Nucleus accumbens (tissue), 56 donors: ENCODE measurements around the gene ZFYVE19.

ENCODE experiments used
- DNase-seq, 56 donors: peaks; one replicate each; lab custom pipeline; 2025; lab: John Stamatoyannopoulos, UW

The ZFYVE19 gene

DNA sequence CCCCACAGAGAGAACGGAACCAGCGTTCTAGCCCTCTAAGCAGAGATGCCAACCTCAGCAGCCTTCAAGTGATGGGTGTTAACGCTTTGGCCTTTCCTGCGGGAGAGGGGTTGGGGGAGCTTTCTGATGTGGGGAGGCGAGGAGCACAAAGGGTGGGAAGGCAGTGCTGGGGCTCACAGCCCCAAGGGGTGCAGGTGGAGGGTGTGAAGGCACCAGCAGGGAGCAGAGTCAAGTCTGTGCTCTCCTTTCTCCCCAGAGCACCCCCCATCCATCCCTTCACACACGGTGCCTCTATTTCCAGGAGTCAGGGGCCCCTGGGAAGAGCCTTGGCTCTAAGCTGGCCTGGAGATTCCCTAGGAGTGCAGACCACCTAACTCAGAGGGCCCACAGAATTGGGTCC lies 33.0 kb upstream of the ZFYVE19 start:
- no peak for DNase-seq

DNA sequence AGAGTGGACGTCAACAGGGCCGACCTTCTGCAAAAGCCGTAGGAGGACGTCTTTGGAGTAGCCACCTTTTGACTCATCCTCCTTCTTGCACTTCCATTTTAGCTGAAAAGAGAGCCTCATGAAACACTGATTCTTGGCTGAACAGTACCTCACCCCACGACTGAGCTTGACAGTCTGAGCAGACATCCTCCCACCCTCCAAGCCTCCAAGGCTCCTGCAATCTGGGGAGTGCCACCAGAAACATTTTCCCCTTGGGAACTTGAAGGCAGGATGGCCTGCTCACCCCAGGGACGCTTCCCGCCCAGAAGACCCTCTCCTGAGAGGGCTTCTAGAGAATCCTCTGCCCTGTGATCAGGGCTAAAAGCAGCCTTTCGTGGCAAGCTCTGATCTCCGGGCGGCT lies 31.9 kb upstream of the ZFYVE19 start:
- peak in 9 of 56 donors; percentile 5 to 41 (median 20) for DNase-seq

DNA sequence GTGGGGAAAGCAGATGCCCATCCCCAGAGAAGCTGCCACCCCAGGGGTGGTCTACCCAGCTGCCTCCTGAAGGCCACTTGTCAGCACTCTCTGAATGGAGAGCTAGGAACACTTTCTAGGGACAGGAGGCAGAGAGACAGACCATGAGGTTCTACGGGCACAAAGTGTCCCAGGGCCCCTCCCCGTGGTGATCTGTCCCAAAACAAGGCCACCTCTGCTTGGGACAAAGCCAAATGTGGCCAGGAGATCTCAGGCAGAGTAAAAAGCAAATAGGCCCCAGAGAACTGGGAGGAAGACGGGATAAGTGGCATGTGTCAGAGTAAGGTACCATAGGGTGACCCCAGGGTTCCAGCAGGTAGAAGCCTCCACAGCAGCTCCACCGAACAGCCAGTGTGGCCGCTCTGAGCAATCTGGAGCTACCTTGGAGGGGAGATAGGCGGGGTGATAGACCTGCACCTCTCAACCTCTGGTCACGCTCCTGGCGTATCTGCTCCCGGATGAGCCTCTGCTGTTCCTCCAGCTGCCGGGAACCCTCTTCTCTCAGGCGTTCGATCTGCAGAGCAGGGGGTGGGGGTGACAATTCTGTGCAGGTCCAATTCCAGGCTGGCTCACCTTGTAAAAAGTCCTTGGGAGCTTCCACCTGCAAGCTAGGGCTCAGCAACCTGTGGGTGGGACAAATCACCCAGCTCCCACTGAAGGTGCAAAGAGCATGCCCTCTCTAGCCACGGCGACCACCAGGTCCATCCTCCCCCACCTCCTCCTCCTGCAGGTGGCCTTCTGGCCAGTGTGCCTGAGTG lies 31.0 kb upstream of the ZFYVE19 start:
- DNase-seq, result no peak

DNA sequence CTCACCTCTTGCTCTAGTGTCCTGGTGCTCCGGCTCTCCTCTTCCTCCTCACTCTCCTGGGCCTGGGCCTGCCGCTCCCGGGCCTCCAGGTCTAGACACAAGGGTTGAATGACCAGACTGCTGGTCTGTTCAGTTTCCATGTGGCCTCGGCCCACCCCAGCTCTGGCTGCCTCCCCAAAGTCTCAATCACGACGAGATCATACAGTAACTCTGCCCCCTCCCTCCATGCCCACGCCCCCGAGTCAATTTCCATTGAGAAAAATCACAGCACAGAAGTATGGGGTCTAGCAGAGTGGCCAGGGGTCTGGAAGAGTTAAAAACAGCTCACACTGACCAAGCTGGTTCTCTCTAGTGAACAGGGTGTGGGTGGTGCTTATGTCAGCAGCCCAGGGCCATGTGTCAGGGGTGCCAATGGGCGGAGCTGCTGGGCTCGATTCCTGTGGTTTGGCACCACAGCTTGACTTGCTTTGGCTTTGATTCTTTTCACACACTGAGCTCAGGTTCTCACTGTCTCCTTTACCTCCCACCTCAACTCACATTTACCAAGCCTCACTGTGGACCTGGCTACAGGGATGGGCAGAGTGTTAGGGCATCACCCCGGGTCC lies 30.2 kb upstream of the ZFYVE19 start:
- DNase-seq, result no peak

DNA sequence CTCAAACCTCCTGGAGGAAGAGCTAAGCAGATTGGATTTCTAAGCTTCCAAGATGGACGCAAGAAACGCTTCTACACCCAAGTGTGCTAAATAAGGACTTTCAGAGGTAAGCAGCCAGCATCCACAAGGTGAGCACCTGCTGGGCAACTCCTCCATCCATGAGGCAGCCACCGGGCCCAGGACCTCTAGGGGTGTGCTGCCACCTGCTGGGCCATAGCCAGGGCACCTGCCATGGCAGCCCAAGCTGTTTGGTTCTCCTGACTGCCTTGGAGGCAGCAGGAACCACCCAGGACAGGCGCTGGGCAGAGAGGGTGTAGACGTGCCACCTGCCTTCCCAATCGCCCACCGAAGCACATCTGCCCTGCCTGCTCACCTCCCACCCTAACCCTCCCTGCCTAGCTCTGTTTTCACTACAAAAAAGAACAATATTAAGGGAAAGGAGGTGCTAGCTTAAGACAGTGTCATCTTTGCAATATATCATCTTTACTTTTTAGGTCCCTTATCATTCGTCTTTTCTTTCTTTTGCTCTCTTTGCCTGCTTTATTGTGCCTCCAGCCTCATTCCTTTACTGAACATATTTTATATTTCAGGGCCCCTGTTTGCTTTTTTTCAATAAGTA lies 24.2 kb upstream of the ZFYVE19 start:
- peak in 15 of 56 donors; percentile 5 to 50 (median 12) for DNase-seq

DNA sequence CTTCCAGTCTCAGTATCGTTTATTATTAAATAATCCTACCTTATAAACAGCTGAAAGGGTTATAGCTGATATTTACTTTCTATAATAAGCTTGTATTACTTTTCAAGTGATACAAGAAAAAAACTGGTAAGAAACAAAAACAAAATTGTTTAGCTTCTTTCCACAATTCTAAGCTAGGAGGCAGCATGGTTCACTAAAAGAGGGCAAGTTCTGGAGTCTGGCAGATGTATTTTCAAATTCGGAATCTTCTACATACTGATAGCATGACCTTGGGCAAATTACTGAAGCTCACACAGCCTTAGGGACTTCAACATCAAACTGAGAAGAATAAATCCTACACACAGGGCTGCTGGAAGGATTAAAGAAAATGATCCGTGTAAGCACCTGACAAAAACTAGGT lies 21.7 kb upstream of the ZFYVE19 start:
- no peak for DNase-seq

DNA sequence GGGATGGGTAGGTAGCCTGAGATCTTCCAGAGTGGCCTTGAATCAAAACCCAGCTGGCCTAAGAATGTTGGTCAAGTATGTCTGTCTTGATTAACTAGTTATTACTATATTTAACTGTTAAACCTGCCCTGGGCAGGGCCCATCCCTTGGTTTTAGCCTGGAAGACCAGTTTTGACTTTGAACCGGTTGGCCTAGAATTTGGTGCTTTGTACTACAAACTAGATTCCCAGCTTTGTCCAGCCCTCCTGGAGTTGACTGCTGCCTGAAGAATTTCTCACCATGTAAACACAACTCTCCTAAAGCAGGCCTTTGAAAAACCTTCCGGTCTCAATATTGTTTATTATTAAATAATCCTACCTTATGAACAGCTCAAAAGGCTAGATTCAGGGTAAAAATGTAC lies 21.1 kb upstream of the ZFYVE19 start:
- no peak for DNase-seq

DNA sequence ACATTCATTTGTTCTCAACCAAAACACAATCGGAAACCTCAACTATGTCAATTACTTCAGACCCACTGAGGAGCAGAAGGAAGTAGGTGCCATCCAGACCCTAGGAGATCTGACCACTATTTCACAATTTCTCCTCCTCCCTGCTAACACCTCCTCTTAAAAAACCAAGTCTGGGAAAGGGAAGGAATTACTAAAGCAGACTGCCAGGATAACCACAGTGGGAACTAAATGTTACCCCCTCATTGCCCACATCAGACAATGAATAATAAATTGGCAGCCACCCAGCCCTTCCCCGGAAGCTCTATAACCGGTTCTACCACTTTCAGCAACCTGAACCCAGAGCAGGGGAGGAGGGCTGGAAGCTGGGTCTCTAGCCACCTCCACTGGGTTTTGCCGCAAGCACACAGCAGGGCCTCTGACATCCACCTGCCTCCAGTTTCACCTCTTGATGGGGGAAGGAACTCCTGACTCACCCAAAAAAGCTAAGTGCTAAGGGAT lies 19.5 kb upstream of the ZFYVE19 start:
- no peak for DNase-seq

DNA sequence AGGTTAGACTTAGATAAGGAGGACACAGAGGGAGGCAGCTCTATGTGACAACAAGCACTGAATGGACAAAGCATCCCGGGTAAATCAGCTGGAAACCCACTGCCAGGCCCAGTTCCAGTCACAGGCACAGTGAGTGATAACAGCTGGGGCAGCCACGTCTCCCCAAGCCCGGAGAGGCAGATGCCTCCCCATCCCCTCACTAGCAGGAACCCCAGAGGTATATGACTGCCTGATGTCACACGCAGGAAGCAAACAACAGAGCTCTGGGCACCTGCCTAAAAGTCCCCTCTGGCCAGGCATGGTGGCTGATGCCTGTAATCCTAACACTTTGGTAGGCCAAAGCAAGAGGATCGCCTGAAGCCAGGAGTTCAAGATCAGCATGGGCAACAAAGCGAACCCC lies 18.9 kb upstream of the ZFYVE19 start:
- DNase-seq, result no peak

DNA sequence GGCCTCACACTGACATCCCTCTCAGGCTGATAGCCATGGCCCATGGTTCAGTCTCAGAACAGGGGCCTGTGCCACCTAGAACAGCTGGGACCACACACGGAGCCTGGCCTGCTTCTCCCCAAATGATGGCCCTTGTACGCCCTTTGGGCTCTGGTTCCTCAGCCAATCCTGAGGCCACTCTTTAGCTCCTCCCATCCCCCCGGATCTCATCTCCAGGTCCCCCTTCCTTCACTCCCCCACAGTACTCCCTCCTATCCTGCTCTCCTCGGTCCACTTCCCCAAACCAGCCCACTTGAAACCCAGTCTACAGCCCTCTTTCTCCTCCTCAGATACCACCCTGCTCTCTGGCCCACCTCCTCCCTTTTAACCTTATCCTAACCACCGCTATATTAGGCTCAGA lies 17.8 kb upstream of the ZFYVE19 start:
- DNase-seq, result no peak

DNA sequence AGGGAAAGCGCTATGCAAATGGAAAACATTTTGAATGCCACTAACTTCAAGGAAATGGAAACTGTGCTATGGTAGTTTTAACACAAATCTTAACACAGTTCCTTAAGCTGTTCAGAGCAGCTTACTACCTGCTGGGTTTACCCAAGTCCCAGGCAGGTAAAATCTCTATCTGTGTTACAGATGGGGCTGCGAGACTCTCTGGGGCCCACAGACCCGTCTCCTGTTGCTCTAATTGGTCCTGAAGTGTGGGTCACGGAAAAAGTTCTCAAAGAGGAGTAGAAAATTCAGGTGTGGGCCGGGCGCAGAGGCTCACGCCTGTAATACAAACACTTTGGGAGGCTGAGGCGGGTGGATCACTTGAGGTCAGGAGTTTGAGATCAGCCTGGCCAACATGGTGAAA lies 16.9 kb upstream of the ZFYVE19 start:
- DNase-seq, result no peak

DNA sequence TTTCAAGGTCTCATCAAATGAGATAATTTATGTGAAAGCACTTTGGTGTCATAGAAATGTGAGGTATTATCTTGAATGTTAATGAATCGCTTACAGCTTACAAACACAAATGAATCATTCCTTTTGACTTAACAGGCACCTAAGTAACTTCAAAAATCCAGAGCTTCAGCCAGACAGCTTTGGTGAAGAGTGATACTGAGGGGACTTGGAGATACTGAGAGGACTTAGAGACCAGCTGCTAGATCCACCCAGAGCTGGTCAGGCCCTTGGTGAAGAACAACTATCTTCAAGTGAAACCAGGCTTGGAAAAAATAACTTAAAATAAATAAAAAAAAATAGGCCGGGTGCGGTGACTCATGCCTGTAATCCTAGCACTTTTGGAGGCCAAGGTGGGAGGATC lies 16.2 kb upstream of the ZFYVE19 start:
- DNase-seq, result no peak

DNA sequence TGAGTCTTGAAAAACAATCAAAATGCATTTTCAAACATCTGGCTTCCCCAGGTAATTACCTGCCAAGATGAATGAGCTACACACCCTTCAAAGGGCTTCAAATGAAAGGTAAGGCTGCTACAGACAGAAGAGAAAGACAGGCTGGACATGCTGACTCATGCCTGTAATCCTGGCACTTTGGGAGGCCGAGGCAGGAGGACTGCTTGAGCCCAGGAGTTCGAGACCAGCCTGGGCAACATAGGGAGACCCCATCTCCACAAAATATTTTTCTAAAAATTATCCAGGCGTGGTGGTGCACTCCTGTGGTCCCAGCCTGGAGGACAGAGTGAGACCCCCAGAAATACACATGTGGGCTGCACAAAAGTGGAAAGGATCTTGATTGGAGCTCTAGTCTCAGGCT lies 14.5 kb upstream of the ZFYVE19 start:
- no peak for DNase-seq

DNA sequence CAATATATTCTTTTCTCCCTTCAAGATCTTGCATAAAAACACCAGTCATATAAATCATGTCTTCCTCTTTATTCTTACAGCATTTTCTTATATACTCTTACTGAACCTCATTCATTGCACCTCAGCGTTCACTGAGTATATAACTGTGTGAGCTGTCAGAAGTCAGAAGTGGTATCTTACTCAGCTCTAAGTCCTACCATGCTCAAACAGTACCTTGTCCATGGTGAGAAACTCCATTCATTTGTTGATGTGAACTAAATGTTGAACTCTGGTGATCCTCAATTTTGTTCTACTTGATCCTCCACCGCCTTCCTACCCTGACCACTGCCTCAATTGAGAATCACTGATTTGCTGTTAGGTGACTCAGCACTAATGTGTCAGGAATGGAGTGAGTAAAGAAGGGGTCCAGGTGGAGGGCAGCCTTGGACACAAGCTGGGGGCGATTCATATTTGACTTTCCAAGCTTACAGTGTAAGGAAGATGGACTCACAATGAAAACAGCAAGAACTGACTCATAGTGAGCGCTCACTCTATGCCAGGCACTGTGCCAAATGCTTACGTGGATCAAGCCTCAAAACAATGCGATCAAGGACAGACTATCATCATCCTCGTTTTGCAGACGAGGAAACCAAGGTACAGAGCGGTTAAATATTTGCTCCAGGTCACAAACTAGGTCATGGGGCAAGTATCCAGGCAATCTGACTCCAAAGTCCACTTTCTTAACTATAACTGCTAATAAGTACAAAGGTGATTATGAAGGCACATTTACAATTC lies 13.5 kb upstream of the ZFYVE19 start:
- peak in 1 of 56 donors; percentile 47 for DNase-seq

DNA sequence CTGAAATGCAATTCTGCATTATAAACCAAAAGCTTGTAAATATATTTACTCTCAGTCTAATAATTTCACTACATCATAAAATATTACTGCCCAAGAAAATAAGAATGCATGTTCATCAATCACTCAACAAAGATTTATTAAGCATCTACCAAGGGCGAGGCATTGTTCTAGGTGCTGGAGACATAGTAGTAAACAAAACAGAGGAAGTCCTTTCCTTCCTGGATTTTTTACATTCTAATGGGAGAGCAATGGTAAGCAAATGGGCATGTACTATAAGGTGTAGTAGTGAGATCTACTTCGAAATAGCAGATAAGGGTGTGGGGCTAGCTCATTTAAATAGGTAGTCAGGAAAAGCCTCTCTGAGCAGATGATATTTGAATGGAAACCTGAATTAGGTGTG lies 10.8 kb upstream of the ZFYVE19 start:
- no peak for DNase-seq

DNA sequence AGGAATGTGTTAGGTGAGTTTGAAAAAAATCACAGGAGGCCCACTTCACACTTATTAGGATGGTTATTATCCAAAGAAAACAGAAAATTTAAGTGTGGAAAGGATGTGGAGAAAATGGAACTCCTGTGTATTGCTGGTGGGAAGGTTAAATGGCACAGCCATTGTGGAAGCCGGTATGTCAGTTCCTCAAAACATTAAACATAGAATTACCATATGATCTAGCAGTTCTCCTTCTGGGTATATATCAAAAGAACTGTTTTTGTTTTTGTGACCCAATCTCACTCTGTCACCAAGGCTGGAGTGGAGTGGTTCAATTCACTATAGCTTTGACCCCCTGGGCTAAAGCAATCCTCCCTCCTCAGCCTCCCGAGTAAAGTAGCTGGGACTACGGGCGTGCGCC lies 10.4 kb upstream of the ZFYVE19 start:
- no peak for DNase-seq

DNA sequence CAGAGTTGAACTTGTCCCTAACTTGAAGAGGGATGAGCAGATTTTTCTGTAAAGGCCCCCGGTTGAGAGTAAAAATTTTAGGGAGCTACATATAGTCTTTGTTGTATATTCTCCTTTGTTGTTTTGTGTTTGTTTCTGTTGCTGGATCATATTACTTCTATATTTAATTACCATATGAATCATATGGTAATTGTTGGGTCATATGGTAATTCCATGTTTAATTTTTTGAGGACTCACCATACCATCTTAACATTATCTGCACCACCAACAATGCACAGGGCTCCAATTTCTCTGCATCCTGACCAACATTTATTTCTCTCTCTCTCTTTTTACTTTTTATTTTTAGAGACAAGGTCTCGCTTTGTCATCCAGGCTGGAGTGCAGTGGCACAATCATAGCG lies 7.4 kb upstream of the ZFYVE19 start:
- no peak for DNase-seq

DNA sequence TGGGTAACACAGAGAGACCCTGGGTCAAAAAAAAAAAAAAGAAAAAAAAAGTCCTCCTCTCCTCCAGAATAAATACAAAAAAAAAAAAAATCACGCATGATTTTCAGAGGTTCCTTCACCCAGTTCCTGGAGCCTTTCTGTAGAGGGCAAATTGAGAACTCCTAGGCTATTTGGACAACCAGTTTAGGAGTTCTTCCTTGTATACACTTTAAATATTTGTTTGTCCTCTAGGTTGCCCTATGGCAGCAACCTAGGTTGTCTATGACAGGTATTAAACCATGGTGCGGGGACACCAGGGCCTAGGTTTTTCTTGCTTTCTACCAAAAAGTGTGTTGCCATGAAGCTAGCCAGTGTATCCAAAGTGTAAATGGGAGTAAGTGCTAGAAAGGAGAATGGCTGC lies 3.8 kb upstream of the ZFYVE19 start:
- no peak for DNase-seq

DNA sequence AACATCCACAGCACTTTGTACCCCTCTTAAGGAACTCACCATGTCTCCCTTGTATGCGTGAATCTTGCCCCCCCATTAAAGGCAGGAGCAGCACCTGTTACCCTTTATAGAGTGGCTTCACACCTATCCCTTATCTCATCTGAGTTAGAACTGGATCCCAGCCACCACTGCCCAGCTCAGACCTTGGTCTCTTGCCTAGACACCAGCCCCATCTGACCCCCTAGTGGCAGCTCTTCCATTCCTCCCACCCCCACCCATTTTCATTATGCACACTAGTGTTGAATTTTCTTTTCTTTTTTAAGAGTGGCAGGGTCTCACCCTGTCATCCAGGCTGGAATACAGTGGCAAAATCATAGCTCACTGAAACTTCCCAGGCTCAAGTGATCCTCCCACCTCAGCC lies 3.2 kb upstream of the ZFYVE19 start:
- no peak for DNase-seq

DNA sequence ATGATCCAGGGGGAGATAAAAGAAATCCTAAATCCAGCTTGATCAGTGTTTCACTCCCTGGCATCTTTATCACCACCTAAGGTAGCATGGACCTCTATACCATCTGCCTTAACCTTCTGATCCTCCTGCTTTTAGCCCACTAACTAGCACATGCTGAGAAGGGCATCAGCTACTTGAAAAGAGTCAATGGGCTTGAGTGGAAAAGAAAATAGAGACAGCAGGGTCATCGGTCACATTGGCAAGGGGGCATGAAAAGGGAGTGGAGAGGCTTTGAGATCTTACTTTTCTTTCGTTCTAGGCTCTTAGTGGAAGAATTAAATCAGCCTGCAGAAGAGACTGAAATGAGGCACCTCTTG lies 239 bp upstream of the ZFYVE19 start:
- DNase-seq, result no peak

DNA sequence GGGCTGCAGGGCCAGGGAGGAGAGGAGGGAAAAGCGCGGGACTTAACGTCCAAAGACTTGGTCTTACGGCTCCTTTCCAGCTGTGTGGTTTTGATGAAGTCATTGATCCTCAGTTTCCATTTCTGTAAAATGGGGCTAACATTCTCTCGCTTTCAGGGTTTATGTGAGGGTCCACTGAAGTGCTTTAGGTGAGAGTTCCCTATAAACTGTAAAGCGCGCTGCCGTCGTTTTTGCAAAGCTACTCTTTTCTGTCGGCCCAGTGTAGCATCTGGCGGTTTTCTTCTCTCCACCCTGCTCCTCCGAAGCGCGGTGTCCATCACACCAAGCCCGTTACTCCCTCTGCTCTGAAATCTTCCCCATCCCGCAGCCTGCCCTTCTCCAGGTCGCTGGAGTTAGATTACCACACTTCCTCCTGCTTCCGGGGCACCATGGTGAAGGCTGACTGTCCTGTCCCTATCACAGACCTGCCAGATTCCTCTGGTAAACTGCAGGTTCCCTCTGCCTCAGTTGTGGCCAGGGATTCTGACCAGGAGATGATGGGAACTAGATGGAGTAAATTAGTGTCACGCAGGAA lies 1.1 kb downstream of the ZFYVE19 start:
- peak in 1 of 56 donors; percentile 26 for DNase-seq
